ENCODE data around the gene OR2A14.

Gene OR2A14, protein sequence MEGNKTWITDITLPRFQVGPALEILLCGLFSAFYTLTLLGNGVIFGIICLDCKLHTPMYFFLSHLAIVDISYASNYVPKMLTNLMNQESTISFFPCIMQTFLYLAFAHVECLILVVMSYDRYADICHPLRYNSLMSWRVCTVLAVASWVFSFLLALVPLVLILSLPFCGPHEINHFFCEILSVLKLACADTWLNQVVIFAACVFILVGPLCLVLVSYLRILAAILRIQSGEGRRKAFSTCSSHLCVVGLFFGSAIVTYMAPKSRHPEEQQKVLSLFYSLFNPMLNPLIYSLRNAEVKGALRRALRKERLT

DNA sequence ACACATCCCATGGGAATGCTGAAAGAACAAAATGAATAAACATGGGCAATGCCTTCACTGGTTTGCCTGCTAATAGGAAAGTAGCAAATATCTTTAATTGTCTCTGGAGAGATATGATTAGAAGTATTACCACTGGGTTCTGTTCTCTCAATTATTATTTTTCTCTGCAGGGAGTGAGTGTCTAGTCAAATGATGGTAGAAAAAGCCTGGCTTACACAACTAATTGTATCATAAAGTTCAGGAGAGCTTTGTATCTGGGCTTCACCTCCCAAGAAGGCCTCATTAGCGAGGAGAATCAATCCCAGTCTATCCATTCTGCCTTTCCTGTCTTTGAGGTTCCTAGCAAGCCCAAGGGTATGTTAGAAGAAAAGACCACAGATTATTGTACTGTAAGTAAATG is at the start of gene OR2A14:
Gene OR2A14 (plus strand): TSS at position 301 of the 400 bp plus-strand sequence. CDS start 5,937 bp downstream, outside the sequence.
- H3F3A ChIP-seq (ENCODE audit: insufficient read depth, low read length) = no peaks in the 10 kb centered on the region
- H3K4me2 ChIP-seq (ENCODE audit: low read length) = no peak within 1 kb of the TSS
- H3K9ac ChIP-seq (ENCODE audit: low read length) = no peak within 1 kb of the TSS
- H3K4me1 ChIP-seq (ENCODE audit: insufficient read depth, low read length, severe bottlenecking) = no peaks in the 10 kb centered on the region
- H3K9me2 ChIP-seq (ENCODE audit: low read depth, low read length) = no peaks in the 10 kb centered on the region
- no peaks in the 10 kb centered on the region for H3K79me2 ChIP-seq (ENCODE audit: insufficient read depth, low read length)
- no peaks in the 10 kb centered on the region for H3K9me3 ChIP-seq (ENCODE audit: low read length)
- no peak within 1 kb of the TSS for H3K27ac ChIP-seq (ENCODE audit: low read depth, low read length, poor library complexity, severe bottlenecking)
- TF ChIP-seq EZH2 (IDR thresholded peaks at IDR 0.05; ENCODE audit: borderline replicate concordance, low read length) = no peak
- TF ChIP-seq, protein P1, sequence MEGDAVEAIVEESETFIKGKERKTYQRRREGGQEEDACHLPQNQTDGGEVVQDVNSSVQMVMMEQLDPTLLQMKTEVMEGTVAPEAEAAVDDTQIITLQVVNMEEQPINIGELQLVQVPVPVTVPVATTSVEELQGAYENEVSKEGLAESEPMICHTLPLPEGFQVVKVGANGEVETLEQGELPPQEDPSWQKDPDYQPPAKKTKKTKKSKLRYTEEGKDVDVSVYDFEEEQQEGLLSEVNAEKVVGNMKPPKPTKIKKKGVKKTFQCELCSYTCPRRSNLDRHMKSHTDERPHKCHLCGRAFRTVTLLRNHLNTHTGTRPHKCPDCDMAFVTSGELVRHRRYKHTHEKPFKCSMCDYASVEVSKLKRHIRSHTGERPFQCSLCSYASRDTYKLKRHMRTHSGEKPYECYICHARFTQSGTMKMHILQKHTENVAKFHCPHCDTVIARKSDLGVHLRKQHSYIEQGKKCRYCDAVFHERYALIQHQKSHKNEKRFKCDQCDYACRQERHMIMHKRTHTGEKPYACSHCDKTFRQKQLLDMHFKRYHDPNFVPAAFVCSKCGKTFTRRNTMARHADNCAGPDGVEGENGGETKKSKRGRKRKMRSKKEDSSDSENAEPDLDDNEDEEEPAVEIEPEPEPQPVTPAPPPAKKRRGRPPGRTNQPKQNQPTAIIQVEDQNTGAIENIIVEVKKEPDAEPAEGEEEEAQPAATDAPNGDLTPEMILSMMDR (IDR thresholded peaks at IDR 0.05; ENCODE audit: low read length) = no peak
- no peaks in the 10 kb centered on the region for H3K27me3 ChIP-seq (ENCODE audit: insufficient read depth, low read length)
- no peak within 1 kb of the TSS for H2AFZ ChIP-seq (ENCODE audit: low read length)
- no peak within 1 kb of the TSS for H3K4me3 ChIP-seq (ENCODE audit: low read depth, low read length, poor library complexity, severe bottlenecking)
- H3K36me3 ChIP-seq (ENCODE audit: insufficient read depth, low read length) = no peaks in the 10 kb centered on the region
- H4K20me1 ChIP-seq (ENCODE audit: insufficient read depth, low read length) = no peaks in the 10 kb centered on the region

DNA sequence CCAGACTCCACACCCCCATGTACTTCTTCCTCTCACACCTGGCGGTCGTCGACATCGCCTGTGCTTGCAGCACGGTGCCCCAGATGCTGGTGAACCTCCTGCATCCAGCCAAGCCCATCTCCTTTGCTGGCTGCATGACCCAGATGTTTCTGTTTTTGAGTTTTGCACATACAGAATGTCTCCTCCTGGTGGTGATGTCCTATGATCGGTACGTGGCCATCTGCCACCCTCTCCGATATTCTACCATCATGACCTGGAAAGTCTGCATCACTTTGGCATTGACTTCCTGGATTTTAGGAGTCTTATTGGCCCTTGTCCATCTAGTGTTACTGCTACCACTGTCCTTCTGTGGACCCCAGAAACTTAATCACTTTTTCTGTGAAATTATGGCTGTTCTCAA is 48.6 kb upstream of the OR2A14 start:
- Histone ChIP-seq H3K36me3 (ENCODE audit: insufficient read depth, low read length) (no peaks in the 10 kb centered on the region), H3K9me3 (ENCODE audit: low read length) (no peaks in the 10 kb centered on the region), H3F3A (ENCODE audit: insufficient read depth, low read length) (no peaks in the 10 kb centered on the region), H3K4me2 (ENCODE audit: low read length) (no peak overlapping the region), H3K9ac (ENCODE audit: low read length) (no peak overlapping the region), H3K79me2 (ENCODE audit: insufficient read depth, low read length) (no peaks in the 10 kb centered on the region), H4K20me1 (ENCODE audit: insufficient read depth, low read length) (no peaks in the 10 kb centered on the region), H3K27ac (ENCODE audit: low read depth, low read length, poor library complexity, severe bottlenecking) (no peak overlapping the region), H3K27me3 (ENCODE audit: insufficient read depth, low read length) (no peaks in the 10 kb centered on the region), H2AFZ (ENCODE audit: low read length) (no peak overlapping the region), H3K9me2 (ENCODE audit: low read depth, low read length) (no peaks in the 10 kb centered on the region), H3K4me1 (ENCODE audit: insufficient read depth, low read length, severe bottlenecking) (no peaks in the 10 kb centered on the region), H3K4me3 (ENCODE audit: low read depth, low read length, poor library complexity, severe bottlenecking) (no peak overlapping the region)
- no peak for TF ChIP-seq EZH2 (IDR thresholded peaks at IDR 0.05; ENCODE audit: borderline replicate concordance, low read length)
- TF ChIP-seq, protein P1 (IDR thresholded peaks at IDR 0.05; ENCODE audit: low read length) = peak; percentile 19; the same call in 1 of the 2 replicates

DNA sequence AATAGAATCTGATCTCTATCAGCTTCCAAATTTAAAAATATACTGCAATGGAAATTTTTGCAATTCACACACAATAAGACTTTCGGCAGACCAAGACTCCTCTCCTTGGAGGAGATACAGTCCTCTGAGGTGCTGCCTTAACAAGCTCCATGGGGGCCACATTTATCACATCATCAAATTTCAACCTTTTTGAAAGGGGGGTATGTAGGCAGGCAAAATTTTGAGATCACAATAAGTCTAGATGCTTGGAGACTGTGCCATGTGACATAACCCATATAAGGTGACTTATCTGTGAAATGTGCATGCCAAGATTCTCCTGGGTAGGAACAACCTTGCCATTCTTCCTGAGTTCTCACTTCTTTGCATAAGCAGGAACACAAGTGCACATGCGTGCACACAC is 37.0 kb upstream of the OR2A14 start, which contains the start of gene OR2A12:
Gene OR2A12 (plus strand): TSS at position 301 of the 400 bp plus-strand sequence. CDS start 8,830 bp downstream, outside the sequence.
- Histone ChIP-seq H3K36me3 (ENCODE audit: insufficient read depth, low read length) (no peaks in the 10 kb centered on the region), H3K9me2 (ENCODE audit: low read depth, low read length) (no peaks in the 10 kb centered on the region), H3K27ac (ENCODE audit: low read depth, low read length, poor library complexity, severe bottlenecking) (no peak within 1 kb of the TSS), H3K27me3 (ENCODE audit: insufficient read depth, low read length) (no peaks in the 10 kb centered on the region), H3K4me2 (ENCODE audit: low read length) (no peak within 1 kb of the TSS), H3K9me3 (ENCODE audit: low read length) (peaks cover 4% of the 10 kb centered on the region; the same call in 1 of the 2 replicates), H3K79me2 (ENCODE audit: insufficient read depth, low read length) (no peaks in the 10 kb centered on the region), H2AFZ (ENCODE audit: low read length) (no peak within 1 kb of the TSS), H4K20me1 (ENCODE audit: insufficient read depth, low read length) (no peaks in the 10 kb centered on the region), H3K4me1 (ENCODE audit: insufficient read depth, low read length, severe bottlenecking) (no peaks in the 10 kb centered on the region), H3F3A (ENCODE audit: insufficient read depth, low read length) (no peaks in the 10 kb centered on the region), H3K4me3 (ENCODE audit: low read depth, low read length, poor library complexity, severe bottlenecking) (no peak within 1 kb of the TSS), H3K9ac (ENCODE audit: low read length) (no peak within 1 kb of the TSS)
- TF ChIP-seq, protein P1 (IDR thresholded peaks at IDR 0.05; ENCODE audit: low read length) = no peak
- TF ChIP-seq EZH2 (IDR thresholded peaks at IDR 0.05; ENCODE audit: borderline replicate concordance, low read length) = no peak
